GM21390 (cell line): Measurements from ENCODE around the gene GAPVD1.
"Not testable (repeated sequence)": the region's sequence is repeated elsewhere in the genome, so short reads cannot be mapped to it uniquely, and the experiment has no call there.

Source experiments
- ATAC-seq: cut with Tn5 transposase; IDR thresholded peaks from one replicate; pipeline ENCODE4 v1.9.1; 2021; ENCODE audit not compliant: unreplicated experiment

GAPVD1 gene

GRCh38 chr9:125261501-125262293, at the start of gene GAPVD1:
Gene GAPVD1, plus strand, starts transcription at chr9:125261826. Its CDS starts 37,096 bp downstream, at chr9:125298922.
- ATAC-seq: peak; percentile 92

GRCh38 chr9:125214186-125214585, 47.4 kb upstream of the GAPVD1 start:
- ATAC-seq: no peak

GRCh38 chr9:125218621-125219020, 43.0 kb upstream of the GAPVD1 start:
- ATAC-seq: no peak

GRCh38 chr9:125224858-125225257, 36.8 kb upstream of the GAPVD1 start:
- ATAC-seq: not testable (repeated sequence)

- ATAC-seq: no peak
These were observed 33.9 kb upstream of the GAPVD1 start for GRCh38 chr9:125227761-125228160.

- no peak for ATAC-seq
These were observed 27.9 kb upstream of the GAPVD1 start for GRCh38 chr9:125233678-125234077.

- ATAC-seq: not testable (repeated sequence)
These were observed 27.5 kb upstream of the GAPVD1 start for GRCh38 chr9:125234099-125234498.

- no peak for ATAC-seq
These were observed 25.7 kb upstream of the GAPVD1 start for GRCh38 chr9:125235804-125236519.

GRCh38 chr9:125236520-125237159, 25.0 kb upstream of the GAPVD1 start:
- not testable (repeated sequence) for ATAC-seq

- no peak for ATAC-seq
These were observed 23.3 kb upstream of the GAPVD1 start for GRCh38 chr9:125238127-125238914.

- ATAC-seq: no peak
These were observed 22.6 kb upstream of the GAPVD1 start for GRCh38 chr9:125238915-125239446.

GRCh38 chr9:125239631-125240597, 21.7 kb upstream of the GAPVD1 start:
- no peak for ATAC-seq

GRCh38 chr9:125240649-125240999, 21.0 kb upstream of the GAPVD1 start:
- peak; percentile 9 for ATAC-seq

- peak; percentile 90 for ATAC-seq
These were observed 20.4 kb upstream of the GAPVD1 start, which contains the start of gene HSPA5 for GRCh38 chr9:125241000-125241862. Gene HSPA5, minus strand, starts transcription at chr9:125241343. Its CDS starts 217 bp downstream, at chr9:125241126.

GRCh38 chr9:125241863-125242739, 19.5 kb upstream of the GAPVD1 start:
- ATAC-seq: peak; percentile 15

GRCh38 chr9:125243792-125244260, 17.8 kb upstream of the GAPVD1 start:
- no peak for ATAC-seq

- ATAC-seq: no peak
These were observed 15.4 kb upstream of the GAPVD1 start for GRCh38 chr9:125246261-125246667.
